Ovary (tissue), 3 donors: ENCODE results near the gene H6PD.

Experiments
- EP300 ChIP-seq: sonication (generic); formaldehyde crosslinking; IDR thresholded peaks from one replicate; pipeline ENCODE4 v1.6.1; 2017; ENCODE audit warnings: antibody characterized with exemption
- POLR2A ChIP-seq: fragments of 450-650 bp; IDR thresholded peaks from one replicate; pipeline ENCODE4 v1.6.1; 2017; ENCODE audit warnings: antibody characterized with exemption, mild to moderate bottlenecking, moderate library complexity
- TF ChIP-seq, protein P1 (sequence below), 3 donors: fragments of 450-650 bp in 2 of 3; fragments of 200-600 bp in 1 of 3; IDR thresholded peaks; one replicate each; pipeline versions ENCODE4 v1.5.1 to v1.8.0; 2016 to 2022; ENCODE audit warnings: antibody characterized with exemption in 3 of 3, mild to moderate bottlenecking in 1 of 3
- donor health status: DM: no; HTN: no; CAD: no.

DNA sequence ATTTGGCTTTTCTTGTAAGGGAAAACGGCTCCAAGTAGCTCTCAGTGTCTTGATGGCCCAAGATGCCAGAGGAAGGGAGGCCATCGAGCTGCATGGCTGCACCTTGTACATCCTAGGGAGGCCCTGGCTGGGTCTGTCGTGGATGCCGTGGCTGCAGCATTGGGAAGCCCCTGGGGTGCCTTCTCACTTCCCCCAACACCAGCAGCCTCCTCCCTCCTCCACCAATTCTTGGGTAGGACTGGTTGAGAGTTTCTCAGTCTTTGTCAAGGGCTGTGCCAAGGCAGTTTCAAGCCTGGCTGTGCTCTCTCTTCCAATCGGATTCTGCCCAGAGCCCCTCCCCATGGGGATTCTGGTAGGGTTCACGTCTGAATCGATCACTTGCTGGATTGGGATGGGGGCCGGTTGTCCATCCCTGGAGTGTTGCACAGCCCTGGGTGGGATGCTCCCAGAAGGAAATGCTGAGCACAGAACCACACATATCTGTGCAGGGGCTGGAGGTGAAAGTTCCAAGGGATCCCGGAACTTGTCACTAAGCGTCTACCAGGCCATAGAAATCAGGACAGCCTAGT, 44.1 kb downstream of the H6PD start:
- TF ChIP-seq, protein P1, sequence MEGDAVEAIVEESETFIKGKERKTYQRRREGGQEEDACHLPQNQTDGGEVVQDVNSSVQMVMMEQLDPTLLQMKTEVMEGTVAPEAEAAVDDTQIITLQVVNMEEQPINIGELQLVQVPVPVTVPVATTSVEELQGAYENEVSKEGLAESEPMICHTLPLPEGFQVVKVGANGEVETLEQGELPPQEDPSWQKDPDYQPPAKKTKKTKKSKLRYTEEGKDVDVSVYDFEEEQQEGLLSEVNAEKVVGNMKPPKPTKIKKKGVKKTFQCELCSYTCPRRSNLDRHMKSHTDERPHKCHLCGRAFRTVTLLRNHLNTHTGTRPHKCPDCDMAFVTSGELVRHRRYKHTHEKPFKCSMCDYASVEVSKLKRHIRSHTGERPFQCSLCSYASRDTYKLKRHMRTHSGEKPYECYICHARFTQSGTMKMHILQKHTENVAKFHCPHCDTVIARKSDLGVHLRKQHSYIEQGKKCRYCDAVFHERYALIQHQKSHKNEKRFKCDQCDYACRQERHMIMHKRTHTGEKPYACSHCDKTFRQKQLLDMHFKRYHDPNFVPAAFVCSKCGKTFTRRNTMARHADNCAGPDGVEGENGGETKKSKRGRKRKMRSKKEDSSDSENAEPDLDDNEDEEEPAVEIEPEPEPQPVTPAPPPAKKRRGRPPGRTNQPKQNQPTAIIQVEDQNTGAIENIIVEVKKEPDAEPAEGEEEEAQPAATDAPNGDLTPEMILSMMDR (IDR thresholded peaks at IDR 0.05) = no peak
- TF ChIP-seq POLR2A (no peak), EP300 (no peak)
